ENCODE results near the gene ADARB2.

Gene ADARB2

DNA sequence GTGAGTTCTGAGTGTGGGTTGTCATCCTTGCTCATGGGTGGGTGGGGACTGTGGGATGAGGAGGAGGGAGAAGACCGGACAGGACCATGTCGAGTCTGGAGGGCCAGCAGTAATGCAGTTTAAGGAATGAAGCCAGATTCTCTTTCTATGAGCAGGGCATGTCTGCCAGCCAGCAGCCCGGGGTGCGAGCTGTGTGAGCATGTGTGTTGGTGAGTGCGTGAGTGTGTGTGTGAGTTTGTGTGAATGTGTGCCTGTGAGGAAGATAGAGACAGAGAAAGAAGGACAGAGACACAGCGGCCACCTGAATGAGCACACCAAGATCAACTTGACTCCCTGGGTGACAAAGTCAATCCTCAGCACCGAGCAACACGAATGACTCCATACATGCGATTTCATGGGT lies 52.3 kb downstream of the ADARB2 start:
- no peak for DNase-seq

DNA sequence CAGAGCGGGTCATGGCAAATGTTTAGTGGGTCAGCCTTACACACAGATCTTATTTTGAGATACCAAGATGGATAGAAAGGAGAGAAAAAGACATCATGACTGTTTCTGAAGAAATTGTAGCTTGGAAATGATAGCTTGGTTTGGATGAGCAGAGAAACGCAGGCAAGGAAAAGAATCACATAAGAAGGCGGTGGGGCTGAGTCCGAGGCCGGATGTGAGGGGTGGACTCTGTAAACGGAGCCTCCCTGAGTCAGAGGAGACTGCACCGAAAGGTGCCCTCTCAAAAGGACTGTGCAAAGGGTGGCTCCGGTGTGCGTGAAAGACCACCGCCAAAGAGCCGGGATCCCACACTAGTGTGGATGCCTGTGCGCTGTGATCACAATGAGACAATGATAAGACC lies 53.7 kb downstream of the ADARB2 start:
- no peak for DNase-seq

DNA sequence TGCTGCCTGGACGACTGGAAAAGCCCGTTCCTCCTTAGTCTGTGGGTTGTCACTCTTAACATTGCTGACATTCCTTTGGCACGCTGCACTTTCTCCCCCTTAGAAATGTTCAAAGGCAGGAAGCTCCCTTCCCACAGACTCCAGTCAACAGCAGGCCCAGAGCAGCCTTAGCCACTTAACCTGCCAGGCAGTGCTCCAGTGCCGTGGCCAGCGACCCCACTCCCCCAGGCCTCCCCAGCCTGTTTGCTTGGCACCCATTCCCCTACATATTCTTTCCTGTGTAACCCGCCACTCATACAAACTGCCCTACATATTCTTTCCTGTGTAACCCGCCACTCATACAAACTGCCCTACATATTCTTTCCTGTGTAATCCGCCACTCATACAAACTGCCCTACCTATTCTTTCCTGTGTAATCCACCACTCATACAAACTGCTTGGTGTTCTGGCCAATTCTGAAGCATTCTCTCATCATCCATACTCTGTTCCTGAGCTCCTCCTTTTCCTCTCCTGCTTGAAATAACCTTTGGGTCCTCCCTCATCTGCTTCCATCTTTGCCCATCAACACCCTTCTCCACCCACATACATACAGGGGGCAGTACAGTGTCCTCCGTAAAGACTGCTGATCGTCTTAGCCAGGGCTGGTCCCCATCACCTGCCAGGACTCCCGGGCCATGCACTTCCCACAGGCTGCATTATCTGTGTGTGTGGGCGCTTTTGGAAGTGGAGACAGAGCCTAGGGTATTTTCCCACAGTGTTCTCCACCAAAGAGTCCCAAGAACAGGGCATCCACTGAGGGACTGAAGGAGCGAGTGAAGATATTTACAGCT lies 57.3 kb downstream of the ADARB2 start:
- no peak for DNase-seq

DNA sequence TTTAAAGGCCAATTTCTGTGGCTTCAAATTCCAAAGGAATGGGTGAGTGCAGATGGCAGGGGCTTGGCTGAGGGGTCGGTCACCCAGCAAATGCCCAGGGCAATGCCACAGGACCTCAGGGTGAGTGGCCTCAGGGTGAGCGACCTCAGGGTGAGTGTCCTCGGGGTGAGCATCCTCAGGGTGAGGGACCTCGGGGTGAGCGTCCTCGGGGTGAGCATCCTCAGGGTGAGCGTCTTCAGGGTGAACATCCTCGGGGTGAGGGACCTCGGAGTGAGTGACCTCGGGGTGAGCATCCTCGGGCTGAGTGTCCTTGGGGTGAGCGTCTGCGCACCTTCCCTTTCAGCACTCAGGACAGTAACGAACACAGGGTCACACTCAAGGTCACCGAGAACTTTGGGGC lies 59.2 kb downstream of the ADARB2 start:
- no peak for DNase-seq

DNA sequence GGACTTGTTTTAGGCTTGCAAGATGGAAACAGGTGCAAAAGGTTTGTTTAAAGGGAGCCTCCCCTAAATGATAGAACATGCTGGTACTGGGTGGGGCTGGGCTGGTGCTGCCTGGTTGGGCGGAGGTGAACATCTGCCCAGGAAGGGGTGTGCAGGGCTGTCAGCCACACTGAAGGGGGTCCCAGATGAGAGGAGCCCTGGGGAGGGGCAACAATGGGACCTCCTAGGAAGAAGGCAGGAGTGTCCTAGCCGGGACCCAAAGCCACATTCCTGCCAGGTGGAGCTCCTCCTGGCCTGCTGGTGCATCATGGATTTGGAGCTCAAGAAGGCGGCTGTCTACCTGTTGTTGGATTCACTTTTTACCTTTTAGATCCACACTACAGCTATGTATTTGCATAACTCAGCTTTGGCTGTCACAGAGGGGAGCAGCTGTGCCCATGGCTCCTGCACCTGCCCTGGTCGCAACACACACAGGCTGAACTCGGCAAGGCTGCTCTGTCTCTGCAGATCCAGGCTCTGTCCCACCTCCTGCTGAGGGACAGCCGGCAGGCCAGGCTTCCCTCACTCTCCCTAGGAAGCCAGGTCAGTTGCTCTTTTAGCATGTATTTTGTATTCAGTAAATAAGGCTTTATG lies 59.9 kb downstream of the ADARB2 start:
- DNase-seq = no peak

DNA sequence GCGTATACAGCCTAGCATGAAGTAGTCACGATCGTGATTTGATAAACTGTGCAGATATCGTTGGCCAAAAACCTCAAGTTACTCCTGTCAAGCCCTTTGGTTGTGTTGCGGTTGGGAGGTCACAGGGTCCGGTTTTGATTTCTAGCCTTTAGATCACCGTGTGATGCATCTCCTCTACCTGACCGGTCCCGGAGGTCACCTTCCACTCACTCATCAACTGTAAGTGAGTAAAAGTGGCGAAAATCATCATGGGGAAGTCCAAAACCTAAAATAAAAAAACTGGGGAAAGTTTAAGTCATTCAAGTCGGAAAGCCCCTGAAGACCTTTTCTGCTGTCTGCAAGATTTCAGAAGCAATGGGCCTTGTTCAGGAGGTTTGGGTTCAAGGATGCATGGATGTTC lies 62.8 kb downstream of the ADARB2 start:
- no peak for DNase-seq

DNA sequence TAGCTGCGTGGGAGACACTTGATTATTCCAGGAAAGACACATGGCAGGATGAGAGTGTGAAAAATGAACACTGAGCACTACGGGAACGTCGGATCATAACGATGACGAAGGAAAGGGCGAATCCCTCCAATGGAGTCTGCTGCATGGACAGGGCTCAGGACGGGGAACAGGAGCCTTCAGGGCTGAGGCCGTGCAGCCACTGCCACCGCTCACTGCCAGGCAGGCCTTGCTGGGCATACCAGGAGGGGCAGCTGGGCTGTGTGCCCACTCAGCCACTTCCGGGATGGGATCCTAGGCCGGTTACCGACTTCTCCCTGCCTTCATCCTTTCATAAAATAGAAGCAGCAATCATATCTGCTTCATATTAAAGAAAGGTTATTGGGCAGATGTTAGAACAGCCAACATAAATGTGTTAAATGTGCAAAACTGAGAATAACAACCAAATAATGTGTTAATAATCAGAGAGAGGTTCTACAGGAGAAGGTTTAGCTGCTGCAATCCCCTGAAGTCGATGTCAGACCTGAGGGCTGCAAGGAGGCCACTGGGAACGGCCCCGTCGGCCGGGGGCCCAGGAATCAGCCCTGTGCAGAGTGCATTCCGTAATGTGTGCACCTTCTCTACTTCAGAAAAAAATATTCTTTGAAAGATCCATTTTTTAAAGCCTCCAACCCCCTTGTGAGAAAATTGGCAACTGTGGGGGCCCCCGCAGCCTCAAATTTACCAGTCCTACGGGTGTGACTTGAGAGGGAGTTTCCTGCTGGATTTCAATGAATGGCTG lies 63.6 kb downstream of the ADARB2 start:
- DNase-seq = no peak

DNA sequence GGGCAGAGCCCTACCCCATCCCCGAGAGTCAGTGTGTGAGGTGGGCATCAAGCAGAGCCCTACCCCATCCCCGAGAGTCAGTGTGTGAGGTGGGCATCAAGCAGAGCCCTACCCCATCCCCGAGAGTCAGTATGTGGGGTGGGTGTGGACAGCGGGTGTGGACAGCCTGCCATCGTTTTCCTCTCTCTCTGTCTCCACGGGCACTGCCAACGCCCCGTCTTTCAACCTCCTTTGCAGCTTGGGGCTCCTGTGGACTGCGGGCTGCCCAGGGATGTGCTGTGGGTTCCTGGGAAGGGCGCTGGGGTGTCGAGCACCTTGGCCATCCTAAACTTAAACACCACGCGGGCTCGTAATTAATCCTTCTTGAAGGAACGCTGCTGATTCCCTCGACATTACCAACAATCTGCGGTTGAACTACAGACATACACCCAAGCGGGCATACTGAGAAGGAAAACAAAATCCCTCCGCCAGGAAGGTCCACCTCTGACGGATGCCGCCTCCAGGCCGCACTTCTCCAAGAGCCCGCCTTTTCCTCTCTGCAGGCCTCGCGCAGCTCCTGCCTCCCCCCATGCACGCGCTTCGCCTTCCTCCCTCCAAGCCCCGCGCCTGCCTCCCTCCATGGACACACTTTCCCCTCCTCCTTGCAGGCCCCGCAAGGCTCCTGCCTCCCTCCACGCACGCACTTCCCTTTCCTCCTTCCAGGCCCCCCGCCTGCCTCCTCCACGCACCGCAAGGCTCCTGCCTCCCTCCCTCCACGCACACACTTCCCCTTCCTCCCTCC lies 65.1 kb downstream of the ADARB2 start:
- DNase-seq = no peak

DNA sequence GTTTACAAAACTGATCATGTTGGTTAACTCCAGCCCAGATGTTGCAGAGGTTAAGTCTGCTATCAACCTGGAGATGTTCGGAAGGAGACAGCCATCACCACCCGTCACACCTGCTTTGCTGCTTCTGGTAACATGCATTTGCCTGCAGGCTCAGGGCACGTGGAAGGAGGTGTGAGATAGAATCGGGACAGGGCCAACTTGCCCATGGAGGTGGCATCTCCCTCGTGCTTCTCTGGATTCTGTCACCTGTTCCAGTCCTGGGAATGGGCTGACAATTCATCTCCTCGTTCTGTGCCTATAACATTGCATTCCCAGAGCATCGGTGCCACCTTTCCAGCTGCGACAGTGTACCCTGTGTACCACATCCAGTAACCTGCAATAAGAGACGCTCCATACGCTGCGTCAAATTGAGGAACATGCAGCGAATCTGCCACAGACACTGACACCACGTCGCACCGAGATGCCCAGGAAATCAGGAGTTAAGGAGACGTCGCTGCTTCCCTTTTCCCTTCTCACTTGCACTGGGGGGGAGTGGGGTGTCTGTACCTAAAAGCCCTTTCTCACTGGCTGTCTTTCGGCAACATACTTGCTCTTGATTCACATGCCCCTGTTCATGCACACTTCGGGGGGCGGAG lies 65.8 kb downstream of the ADARB2 start:
- no peak for DNase-seq

DNA sequence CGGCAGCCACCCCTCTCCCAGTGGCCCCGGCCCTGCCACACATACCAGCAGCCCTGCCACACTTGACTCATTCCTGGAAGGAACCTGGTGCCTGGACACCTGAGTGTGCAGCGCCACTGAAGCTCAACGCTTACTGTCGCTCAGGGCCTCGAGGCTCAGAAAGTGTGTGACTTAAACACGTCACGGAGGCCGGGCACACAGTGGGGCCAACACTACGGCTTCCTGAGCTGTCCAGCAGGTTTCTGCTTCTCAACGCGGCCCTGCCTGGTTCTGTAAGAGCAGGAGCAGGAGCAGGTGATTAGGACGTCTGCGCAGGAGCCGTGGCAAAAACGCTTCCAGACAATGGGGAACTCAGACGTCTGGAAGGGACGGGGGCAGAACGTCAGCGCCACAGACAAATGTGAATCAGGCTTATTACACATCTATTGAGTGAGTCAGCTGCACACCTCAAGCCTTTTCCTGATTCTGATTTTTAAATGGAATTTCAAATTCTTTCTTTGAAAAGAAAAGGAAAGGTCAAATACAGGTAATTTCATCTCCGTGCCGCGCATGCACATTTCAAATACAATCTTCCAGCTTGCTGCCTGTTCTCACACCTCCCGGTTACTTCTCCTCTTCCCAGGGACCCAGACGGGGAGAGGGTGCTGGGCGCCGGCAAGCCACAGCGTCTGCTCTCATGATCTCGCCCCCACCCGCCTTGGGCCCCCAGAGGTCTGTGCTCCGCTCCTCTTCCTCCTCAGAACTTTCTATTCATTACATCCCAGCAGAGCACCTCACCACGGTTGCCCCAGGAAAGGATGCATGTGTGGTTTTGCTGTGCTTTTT lies 66.6 kb downstream of the ADARB2 start:
- no peak for DNase-seq

DNA sequence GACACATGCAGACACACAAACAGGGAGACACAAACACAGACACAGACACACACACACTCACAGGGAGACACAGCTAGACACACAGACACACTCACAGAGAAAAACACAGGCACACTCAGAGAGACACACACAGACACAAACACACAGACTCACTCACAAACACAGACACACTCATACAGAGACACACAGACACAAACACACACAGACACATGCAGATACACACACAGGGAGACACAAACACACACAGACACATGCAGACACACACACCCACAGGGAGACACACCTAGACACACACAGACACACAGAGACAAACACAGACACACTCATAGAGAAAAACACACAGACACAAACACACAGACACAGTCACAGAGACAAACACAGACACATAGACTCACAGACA lies 67.9 kb downstream of the ADARB2 start:
- DNase-seq = no peak

DNA sequence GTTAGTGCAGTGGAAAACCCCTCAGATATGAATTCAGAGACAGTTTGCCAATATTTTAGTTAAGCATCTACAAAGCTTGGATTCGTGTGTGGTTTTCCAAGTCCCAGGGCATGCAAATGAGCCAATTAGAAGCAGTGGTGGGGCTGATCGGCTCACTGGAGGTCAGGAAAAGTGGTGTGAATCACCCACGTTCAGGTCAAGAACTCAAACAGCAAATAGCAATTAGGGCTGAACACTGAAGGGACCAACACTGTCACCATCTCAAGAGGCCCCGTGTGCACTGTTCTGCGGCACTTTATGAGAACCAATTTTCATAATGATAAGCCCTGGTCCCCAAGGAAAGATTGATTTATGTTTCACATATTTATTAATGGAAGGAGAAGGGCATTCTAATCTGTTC lies 68.9 kb downstream of the ADARB2 start:
- DNase-seq = no peak

DNA sequence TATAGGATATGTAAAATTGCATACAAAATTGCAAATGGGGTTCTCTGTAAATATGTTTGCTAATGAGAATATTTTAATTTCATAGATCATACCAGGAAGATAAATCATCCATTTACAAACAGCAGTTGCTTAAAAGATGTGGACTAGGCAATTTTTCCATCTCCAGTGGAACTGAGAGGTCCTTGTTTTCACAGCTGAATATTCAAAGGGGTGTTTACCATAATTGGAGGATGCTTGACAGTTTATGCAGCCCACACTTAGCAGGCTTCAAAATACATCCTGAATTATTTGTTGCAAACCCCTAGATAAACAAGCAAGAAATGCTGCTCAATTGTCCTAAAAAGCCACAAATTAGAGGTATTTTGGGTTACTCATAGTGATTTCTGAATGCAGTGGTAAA lies 69.9 kb downstream of the ADARB2 start:
- DNase-seq = no peak

DNA sequence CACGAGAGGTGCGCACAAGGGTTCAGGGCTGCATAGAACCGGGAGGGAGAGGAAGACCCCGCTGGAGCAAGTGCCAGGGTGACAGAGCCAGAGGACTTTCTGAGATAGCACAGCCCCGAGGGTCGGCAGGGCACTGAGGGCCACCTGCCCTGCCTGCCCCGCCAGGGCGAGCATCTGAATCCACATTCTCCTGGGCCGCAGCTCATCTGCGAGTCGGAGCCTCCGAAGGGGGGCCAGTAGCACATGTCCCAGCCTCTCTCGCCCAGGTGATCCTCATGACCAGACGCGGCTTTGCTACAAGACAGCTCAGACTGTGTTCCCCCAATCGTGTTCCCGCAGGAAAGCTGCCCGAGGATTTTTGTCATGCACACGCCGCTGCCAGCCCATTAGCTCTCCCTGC lies 71.2 kb downstream of the ADARB2 start:
- DNase-seq = no peak

DNA sequence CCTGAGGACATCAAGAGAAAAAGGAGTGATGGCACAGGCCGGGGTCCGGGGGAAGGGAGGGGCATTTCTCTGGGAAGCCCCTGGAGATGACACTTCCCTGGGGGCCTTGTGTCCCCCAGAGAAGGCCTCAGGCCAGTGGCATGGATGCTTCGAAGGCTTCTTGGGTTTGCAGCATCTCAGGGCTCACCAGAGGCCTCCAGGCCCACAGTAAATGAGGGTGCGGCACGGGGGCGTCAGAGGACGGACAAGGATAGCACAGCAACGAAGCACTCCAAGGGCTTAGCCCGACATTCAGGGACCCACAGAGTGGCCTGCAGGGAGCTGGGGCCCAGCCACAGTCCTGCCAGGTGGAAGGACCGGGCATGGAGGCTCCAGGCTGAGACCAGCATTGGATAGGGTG lies 71.6 kb downstream of the ADARB2 start:
- no peak for DNase-seq

DNA sequence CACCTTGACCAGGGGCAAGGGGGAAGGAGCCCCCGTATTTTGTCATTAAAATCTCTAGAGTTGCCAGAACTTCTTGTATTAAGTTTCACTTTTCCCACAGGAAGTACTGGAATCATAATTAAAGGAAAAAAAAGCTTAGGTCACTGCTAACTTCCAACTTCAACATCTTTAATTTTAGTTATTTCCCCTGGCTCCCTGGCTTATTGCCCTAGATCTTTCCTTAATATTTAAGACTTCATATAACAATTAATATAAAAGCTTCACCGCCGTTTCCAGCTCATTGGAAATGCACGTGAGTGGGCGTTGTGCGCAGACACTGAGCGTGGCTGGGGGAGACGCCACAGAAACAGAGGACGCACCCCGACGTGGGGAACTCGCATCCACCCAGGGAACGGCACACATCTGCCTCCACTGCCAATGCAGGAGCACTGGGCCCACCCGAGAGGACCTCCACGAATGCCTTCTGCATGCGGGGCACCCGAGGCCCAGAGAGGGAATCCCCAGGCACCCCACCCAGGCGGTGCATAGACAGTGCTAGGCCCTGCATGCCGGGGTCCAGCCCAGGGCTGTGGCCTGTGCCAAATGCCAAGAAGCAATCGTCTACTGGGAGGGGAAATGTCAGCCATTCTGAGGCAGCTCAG lies 72.2 kb downstream of the ADARB2 start:
- DNase-seq = no peak

DNA sequence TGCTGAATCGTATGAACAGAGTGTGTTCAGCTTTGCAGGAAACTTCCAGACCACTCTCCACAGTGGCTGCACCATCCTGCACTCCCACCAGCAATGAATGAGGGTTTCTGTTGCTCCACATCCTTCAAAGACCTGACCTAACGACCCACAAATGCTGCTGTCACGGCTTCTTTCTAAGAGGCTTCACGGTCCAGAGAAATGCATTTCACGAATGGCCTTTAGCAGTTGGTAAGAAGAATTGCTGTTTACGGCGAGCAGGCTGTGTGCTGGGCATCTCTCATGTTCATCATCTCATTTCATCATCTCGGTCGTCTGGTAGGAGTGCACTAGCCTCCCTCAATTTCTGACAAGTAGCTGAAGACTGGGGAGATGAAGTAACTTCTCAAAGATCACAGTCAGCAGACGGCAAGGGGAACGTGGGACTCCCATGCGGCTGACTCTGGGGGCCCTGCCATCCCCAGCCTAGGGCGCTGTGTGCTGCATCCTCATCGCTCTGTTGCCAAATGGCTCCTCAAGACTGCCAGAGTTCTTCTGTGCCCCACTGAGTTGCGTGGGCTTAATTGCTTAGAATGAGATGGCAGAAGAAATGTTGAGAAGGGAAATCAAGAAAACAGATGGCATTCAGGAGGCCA lies 72.9 kb downstream of the ADARB2 start:
- no peak for DNase-seq

DNA sequence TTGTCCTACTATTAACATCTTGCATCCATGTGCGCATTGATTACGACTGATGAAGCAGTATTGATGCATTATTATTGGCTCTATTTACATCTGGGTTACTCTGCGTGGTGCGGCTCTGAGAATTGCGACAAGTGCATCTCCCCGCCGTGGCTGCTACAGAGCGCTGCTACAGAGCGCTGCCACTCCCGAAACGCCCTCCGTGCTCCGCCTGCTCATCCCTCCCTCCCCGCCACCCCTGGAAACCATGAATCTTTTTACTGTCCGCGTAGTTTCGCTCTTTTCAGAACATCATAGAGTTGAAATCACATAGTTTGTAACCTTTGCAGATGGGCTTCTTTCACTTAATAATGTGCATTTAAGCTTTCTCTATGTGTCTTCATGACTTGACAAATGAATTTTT lies 74.1 kb downstream of the ADARB2 start:
- no peak for DNase-seq

DNA sequence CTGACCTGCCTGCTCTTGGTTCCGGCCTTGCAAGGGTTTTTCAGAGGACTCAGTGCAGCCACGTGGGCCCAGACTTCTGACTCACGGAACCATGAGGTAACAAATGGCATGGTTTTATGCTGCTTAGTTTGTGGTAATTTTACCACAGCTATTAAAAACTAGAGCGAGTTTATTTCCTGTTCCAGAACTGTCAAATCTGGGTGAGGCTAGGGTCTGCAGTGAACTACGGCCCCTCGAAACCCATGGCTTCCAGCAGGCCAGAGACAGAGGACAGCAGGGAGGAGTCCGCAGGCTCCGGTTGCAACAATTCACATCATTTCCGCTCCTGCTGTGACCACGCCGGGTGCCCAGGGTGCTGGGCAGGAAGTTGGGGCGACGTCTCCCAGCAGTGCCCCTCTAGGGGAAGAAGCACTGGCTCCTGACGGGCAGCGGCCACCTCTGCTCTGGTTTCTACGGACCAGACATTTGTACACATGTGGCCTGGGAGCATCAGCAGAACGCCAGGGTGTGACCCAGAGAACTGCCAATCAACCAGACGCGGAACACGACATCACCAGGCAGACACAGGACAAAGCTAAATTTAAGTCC lies 74.8 kb downstream of the ADARB2 start:
- no peak for DNase-seq

DNA sequence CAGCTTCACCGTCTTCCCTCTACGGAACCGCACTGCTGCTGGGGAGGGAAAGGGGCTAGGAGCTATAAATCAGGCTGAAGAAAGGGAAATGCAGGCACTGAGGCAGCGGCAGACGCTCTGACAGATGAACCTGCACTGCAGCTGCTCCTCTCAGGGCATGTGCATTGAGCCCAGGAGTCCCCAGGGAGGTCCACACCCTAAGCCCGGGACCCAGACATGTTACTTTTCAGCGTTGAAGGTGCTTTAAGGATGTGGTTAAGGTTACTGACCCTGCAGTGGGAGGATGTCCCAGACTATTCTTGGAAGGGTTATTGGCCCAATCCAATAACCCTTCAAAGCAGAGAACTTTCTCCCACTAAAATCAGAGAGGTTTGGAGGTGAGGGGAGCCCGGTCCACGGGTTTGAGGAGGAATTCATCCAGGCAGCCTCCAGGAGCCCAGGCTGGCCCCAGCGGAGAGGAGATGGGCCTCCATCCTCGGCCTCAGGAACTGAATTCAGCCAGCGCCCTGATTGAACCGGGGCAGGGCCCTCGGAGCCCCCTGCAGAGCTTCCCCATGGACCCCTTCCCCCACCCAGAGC lies 75.4 kb downstream of the ADARB2 start:
- DNase-seq = no peak

All from hippocampal formation (tissue), 2 donors.